WTC11 (cell line): ENCODE measurements around the gene HSDL2. TPM values are rescaled to one million over a fixed set of nuclear protein-coding genes. Genes with fewer than 3 reads are reported as not detected.

Experiments
- ATAC-seq: fragments of 200-7000 bp; cut with Tn5 transposase; 2 replicates; pipeline ENCODE4 v1.10.0; 2021; ENCODE audit warnings: mild to moderate bottlenecking, moderate library complexity
- CTCF ChIA-PET: fragments of 300-600 bp; sonication (Branson Sonifier 250); formaldehyde crosslinking; loops from one replicate; lab custom pipeline; 2021; ENCODE audit warnings: antibody characterized with exemption; lab: Charles Lee
- POLR2A ChIA-PET: fragments of 350-600 bp; sonication (Branson Sonifier 250); formaldehyde crosslinking; loops from one replicate; lab custom pipeline; 2021; ENCODE audit warnings: antibody characterized with exemption; lab: Charles Lee
- DNase-seq: peaks from one replicate; pipeline ENCODE4 v3.0.0; 2021; ENCODE audit warnings: low spot score
- H3K27ac Mint-ChIP-seq: 2 replicates; pipeline ENCODE4 v1.8.0; 2021; ENCODE audit warnings: mixed read lengths
- H3K27me3 Mint-ChIP-seq: 2 replicates; pipeline ENCODE4 v1.8.0; 2021; ENCODE audit warnings: low read depth, mild to moderate bottlenecking, moderate library complexity, mixed read lengths
- H3K36me3 Mint-ChIP-seq: 2 replicates; pipeline ENCODE4 v1.8.0; 2021; ENCODE audit warnings: mixed read lengths
- H3K4me1 Mint-ChIP-seq: 2 replicates; pipeline ENCODE4 v1.8.0; 2022; ENCODE audit warnings: mixed read lengths
- H3K4me3 Mint-ChIP-seq: 2 replicates; pipeline ENCODE4 v1.8.0; 2021; ENCODE audit warnings: mild to moderate bottlenecking, moderate library complexity, mixed read lengths
- H3K9me3 Mint-ChIP-seq: 2 replicates; pipeline ENCODE4 v1.8.0; 2021; ENCODE audit warnings: mixed read lengths
- FOXP1 ChIP-seq: sonication (generic); formaldehyde crosslinking; IDR thresholded peaks from 2 replicates; pipeline ENCODE4 v1.8.0; 2022; ENCODE audit warnings: missing genetic modification reagents, mild to moderate bottlenecking, moderate library complexity, borderline replicate concordance
- FOXP4 ChIP-seq: sonication (generic); formaldehyde crosslinking; IDR thresholded peaks from 2 replicates; pipeline ENCODE4 v1.8.0; 2022; ENCODE audit warnings: mild to moderate bottlenecking, missing genetic modification reagents
- HMGA2 ChIP-seq: fragments of 250-450 bp; sonication (Bioruptor Pico); IDR thresholded peaks from 2 replicates; pipeline ENCODE4 v1.4.0; 2021; ENCODE audit warnings: mild to moderate bottlenecking, moderate library complexity
- JUN ChIP-seq: sonication (generic); formaldehyde crosslinking; IDR thresholded peaks from 2 replicates; pipeline ENCODE4 v1.8.0; 2023; ENCODE audit warnings: mild to moderate bottlenecking, missing genetic modification reagents
- NFYB ChIP-seq: sonication (generic); formaldehyde crosslinking; conservative IDR thresholded peaks from 2 replicates; pipeline ENCODE4 v1.8.0; 2022; ENCODE audit warnings: low read depth, missing genetic modification reagents
- NR3C1 ChIP-seq: sonication (generic); formaldehyde crosslinking; conservative IDR thresholded peaks from 2 replicates; pipeline ENCODE4 v1.8.1; 2023; ENCODE audit warnings: low read depth, mild to moderate bottlenecking, missing genetic modification reagents
- PRDM15 ChIP-seq: sonication (generic); formaldehyde crosslinking; IDR thresholded peaks from 2 replicates; pipeline ENCODE4 v1.8.0; 2022; ENCODE audit warnings: missing genetic modification reagents
- RELA ChIP-seq: sonication (generic); formaldehyde crosslinking; IDR thresholded peaks from 2 replicates; pipeline ENCODE4 v1.8.1; 2022; ENCODE audit warnings: missing genetic modification reagents, mild to moderate bottlenecking, borderline replicate concordance
- SP1 ChIP-seq: sonication (generic); formaldehyde crosslinking; conservative IDR thresholded peaks from 2 replicates; pipeline ENCODE4 v1.8.1; 2022; ENCODE audit warnings: missing genetic modification reagents
- TEAD4 ChIP-seq: sonication (generic); formaldehyde crosslinking; IDR thresholded peaks from 2 replicates; pipeline ENCODE4 v1.8.0; 2022; ENCODE audit warnings: mild to moderate bottlenecking, missing genetic modification reagents
- ZNF138 ChIP-seq: sonication (generic); formaldehyde crosslinking; conservative IDR thresholded peaks from 2 replicates; pipeline ENCODE4 v1.8.1; 2022; ENCODE audit warnings: mild to moderate bottlenecking, moderate library complexity, missing genetic modification reagents
- ZNF232 ChIP-seq: sonication (generic); formaldehyde crosslinking; IDR thresholded peaks from 2 replicates; pipeline ENCODE4 v1.8.0; 2022; ENCODE audit warnings: mild to moderate bottlenecking, missing genetic modification reagents
- ZNF416 ChIP-seq: fragments of 250-450 bp; sonication (Bioruptor Pico); IDR thresholded peaks from 2 replicates; pipeline ENCODE4 v1.9.0; 2021; ENCODE audit warnings: mild to moderate bottlenecking, inconsistent platforms
- ZNF425 ChIP-seq: fragments of 250-450 bp; sonication (Bioruptor Pico); conservative IDR thresholded peaks from 2 replicates; pipeline ENCODE4 v1.9.0; 2021; ENCODE audit warnings: mild to moderate bottlenecking
- ZNF671 ChIP-seq: fragments of 250-450 bp; sonication (Bioruptor Pico); IDR thresholded peaks from 2 replicates; pipeline ENCODE4 v1.8.0; 2021; ENCODE audit warnings: mild to moderate bottlenecking
- total RNA-seq: library from RNA; stranded (reverse); gene quantifications from 3 replicates; pipeline ENCODE4 v1.2.3, GENCODE V29; 2021
- TF ChIP-seq, protein P1 (sequence below): sonication (generic); formaldehyde crosslinking; conservative IDR thresholded peaks from 2 replicates; pipeline ENCODE4 v1.8.1; 2023; ENCODE audit warnings: mild to moderate bottlenecking, low read depth, missing genetic modification reagents, moderate library complexity
- TF ChIP-seq, protein P2 (sequence below): sonication (generic); formaldehyde crosslinking; IDR thresholded peaks from 2 replicates; pipeline ENCODE4 v1.8.1; 2022; ENCODE audit warnings: missing genetic modification reagents, borderline replicate concordance

HSDL2 gene
- total RNA-seq, 1 experiment from 2014 or later: 13.8 TPM

GRCh38 chr9:112472996-112473395, 93.1 kb downstream of the HSDL2 start (continued):
- no peak for TF ChIP-seq ZNF425 (CRISPR knock-in tag)
- TF ChIP-seq PRDM15: no peak
- TF ChIP-seq ZNF232: no peak
- no peak for TF ChIP-seq TEAD4
- TF ChIP-seq FOXP1 (CRISPR knock-in tag): no peak
- TF ChIP-seq, protein P1, sequence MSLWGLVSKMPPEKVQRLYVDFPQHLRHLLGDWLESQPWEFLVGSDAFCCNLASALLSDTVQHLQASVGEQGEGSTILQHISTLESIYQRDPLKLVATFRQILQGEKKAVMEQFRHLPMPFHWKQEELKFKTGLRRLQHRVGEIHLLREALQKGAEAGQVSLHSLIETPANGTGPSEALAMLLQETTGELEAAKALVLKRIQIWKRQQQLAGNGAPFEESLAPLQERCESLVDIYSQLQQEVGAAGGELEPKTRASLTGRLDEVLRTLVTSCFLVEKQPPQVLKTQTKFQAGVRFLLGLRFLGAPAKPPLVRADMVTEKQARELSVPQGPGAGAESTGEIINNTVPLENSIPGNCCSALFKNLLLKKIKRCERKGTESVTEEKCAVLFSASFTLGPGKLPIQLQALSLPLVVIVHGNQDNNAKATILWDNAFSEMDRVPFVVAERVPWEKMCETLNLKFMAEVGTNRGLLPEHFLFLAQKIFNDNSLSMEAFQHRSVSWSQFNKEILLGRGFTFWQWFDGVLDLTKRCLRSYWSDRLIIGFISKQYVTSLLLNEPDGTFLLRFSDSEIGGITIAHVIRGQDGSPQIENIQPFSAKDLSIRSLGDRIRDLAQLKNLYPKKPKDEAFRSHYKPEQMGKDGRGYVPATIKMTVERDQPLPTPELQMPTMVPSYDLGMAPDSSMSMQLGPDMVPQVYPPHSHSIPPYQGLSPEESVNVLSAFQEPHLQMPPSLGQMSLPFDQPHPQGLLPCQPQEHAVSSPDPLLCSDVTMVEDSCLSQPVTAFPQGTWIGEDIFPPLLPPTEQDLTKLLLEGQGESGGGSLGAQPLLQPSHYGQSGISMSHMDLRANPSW (CRISPR knock-in tag): no peak
- no peak for TF ChIP-seq ZNF416 (CRISPR knock-in tag)
- TF ChIP-seq FOXP4 (CRISPR knock-in tag): no peak

- Mint-ChIP-seq H3K27ac (peak overlapping the region; percentile 60; the same call in 1 of the 2 replicates), H3K4me3 (no peak overlapping the region), H3K9me3 (peaks cover 23% of the 10 kb centered on the region), H3K4me1 (peaks cover 19% of the 10 kb centered on the region), H3K36me3 (peaks cover 27% of the 10 kb centered on the region), H3K27me3 (no peaks in the 10 kb centered on the region)
- CTCF ChIA-PET: interaction anchor here (1.4 to 1.5 kb wide), 2 partner anchors 12 to 376 kb away, joined by 3 read pairs; partner anchors contain the start of gene KIAA1958
- no peak for ATAC-seq
- TF ChIP-seq NR3C1 (CRISPR knock-in tag) (no peak), ZNF416 (CRISPR knock-in tag) (no peak), SP1 (CRISPR knock-in tag) (no peak), JUN (CRISPR knock-in tag) (no peak), RELA (CRISPR knock-in tag) (no peak), ZNF671 (CRISPR knock-in tag) (no peak), HMGA2 (CRISPR knock-in tag) (no peak), ZNF138 (CRISPR knock-in tag) (no peak), FOXP1 (CRISPR knock-in tag) (no peak), NFYB (no peak)
- TF ChIP-seq, protein P2, sequence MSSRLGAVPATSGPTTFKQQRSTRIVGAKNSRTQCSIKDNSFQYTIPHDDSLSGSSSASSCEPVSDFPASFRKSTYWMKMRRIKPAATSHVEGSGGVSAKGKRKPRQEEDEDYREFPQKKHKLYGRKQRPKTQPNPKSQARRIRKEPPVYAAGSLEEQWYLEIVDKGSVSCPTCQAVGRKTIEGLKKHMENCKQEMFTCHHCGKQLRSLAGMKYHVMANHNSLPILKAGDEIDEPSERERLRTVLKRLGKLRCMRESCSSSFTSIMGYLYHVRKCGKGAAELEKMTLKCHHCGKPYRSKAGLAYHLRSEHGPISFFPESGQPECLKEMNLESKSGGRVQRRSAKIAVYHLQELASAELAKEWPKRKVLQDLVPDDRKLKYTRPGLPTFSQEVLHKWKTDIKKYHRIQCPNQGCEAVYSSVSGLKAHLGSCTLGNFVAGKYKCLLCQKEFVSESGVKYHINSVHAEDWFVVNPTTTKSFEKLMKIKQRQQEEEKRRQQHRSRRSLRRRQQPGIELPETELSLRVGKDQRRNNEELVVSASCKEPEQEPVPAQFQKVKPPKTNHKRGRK (CRISPR knock-in tag): no peak
- DNase-seq: no peak
- POLR2A ChIA-PET: no interaction called here
Observed at GRCh38 chr9:112473986-112474385, 94.1 kb downstream of the HSDL2 start.
